ENCODE data around the gene CYREN. TPM values are rescaled to one million over a fixed set of nuclear protein-coding genes. Genes with fewer than 3 reads are reported as not detected.

Gene CYREN
- total RNA-seq, 1 donor from 2014 or later = 15.0 TPM

DNA sequence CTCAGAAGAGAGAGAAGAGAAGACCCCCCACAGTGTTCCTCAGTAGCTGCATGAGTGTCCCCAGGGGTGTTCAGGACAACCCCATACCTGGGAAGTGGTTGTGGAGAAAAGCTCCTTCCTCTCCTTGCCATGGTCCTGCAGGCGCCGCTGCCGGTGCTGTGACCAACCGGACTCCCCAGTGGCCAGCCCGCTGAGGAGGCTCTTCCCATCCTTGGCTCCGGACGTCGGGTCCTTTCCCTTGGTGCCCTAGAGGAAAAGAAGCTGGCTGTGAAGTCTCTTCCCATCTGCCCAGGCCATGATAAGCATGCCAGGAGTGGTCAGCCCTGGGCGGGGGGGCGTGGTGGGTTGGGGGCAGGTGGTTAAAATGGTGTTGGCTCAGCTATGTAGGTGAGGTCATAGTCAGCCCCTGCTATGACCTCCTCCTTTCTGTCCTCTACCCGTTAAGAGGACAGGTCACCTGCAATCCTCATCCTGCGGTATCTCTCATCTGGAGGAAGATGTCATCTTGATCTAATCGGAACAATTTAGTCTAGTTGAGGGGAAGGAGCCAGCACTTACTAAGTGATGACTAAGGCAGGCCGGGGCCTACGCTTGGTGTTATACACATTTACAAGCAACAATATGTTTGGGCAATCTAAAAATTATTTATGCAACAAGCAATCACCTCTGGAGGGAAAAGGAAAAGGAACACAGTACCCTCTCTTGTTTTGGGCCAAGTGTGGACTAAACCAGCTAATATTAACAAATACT is 27.6 kb upstream of the CYREN start:
- no peak for ATAC-seq
- DNase-seq (ENCODE audit: low spot score) = no peak

DNA sequence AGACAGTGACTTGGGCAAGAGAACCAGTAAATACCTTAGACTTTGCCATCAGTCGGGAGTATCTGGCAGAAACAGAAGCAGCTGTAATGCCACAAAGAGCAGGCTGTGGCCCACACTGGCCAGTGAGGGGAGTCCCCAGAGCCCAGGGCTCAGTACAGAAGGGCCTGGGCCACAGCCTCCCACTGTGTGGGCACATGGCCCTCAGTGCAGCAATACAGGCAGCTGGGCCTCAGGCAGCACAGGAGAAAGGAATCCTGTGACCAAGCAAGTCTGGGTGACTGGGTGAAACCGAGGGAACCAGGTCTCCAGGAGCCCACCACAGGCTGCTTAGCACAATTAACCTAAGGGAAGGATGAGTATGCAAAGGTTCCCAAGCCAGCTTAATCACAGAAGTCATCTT is 26.8 kb upstream of the CYREN start:
- no peak for DNase-seq (ENCODE audit: low spot score)
- no peak for ATAC-seq

- ATAC-seq = no peak
- no peak for DNase-seq (ENCODE audit: low spot score)
Measured at GRCh38 chr7:135195968-135196629, 25.6 kb upstream of the CYREN start.

DNA sequence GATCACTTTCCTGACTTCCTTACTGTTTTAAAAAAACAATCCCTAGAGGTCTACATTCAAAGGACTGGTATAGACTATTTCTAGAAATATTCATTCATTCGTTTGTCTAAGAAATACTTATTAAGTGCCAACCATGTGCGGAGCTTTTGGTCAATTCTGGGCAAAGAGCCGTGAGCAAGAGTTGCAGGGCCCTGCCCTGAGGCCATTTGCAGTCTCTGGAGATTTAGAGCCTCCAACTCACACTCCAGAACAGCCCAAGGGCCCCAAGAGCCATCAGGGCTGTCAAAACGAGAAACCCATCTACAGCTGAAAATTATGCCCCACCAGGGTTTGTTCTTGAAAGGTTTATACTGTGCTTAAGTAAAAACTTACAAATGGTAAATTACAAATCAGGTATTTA is 24.6 kb upstream of the CYREN start:
- ATAC-seq (no peak), DNase-seq (ENCODE audit: low spot score) (no peak)

DNA sequence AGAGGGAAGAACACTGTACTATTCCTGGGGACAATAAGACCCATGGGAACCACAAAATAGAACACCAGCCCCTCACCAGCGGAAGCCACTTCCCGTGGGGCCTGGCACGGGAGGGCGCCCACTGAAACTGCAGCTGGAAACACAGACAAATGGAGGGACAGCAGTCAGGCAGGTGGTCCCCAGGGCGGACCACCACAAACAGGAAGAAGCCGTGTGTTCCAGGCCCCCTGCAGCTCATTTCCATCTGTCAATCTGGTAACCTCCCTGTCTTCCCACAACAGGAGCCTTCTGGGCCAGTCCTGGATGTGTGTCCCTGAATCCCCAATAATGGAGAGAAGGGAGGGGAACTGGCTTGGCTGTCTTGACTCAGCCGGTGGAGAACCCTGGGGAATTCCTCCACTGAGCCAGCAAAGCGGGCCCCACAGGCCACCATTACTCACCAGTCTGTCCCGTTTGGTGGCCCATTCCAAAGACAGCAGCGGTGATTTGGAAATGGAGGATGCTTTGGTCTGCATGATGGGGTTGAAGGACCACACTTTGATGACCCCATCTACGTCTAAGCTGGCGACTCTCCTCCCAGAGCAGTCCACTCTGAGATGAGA is 24.1 kb upstream of the CYREN start:
- DNase-seq (ENCODE audit: low spot score) = no peak
- no peak for ATAC-seq

- no peak for DNase-seq (ENCODE audit: low spot score)
- no peak for ATAC-seq
Measured at GRCh38 chr7:135193615-135194081, 23.1 kb upstream of the CYREN start.

DNA sequence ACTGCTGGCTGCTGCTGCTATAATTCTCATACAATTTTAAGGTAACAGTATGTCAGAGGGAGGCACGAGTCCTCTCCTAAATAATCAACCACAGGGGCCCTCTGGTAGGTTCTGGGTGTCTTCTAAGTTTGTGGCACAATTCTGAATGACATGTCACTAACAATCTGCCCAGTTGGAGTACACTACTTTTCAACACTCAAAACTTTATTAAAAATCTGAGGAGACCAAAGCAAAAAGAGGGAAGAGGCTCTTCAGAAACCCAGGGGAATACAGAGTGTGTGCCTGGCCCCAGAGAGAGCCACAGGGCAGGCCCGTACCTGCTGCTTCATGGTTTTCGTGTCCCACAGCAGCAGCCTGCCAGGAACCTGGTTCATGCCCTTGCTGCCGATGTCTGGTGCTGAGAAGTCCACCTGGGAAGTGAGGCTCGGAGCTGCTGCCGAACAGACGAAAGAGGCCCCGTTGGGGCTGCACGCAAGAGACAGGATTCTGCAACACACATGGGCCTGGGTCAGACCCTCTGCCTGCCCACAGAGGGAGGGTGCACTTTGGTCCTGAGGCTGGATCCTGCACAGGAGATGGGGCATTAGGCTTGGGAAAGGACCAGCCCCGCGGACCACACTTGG is 22.5 kb upstream of the CYREN start:
- no peak for ATAC-seq
- DNase-seq (ENCODE audit: low spot score) = no peak

DNA sequence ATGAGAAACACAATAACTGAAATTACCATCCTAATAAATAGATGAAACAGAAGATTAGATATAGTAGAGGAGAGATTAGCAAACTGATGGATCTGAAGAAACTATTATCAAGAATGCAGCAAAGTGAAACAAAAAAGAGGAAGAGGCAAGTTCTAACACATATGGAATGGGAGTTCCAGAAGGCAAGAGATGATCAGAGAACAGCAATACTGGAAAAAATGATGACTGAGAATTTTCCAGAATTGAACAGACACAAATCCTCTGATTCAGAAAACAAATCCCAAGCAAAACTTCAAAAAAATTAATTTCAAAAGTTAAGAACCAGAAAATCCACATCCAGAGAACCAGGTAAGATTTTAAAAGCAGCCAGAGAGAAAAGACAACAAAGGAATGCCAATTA is 20.2 kb upstream of the CYREN start:
- ATAC-seq (no peak), DNase-seq (ENCODE audit: low spot score) (no peak)

DNA sequence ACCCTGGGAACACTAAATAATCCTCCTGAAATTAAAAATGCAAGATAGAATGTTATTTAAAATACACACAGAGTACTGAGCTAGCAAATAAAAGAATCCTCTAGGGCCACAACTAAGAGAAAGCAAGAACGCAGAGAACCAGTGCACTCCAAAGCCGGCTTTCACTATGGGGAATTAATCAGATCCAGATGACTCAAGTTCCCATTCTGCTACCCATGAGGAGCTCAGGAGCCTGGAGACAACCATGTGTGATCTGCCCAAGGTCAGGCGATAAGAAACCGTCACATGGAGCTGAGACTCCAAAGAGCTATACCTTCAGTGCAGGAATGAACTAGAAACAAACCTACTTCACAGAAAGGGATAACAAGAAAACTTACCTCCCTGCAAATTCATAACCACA is 19.5 kb upstream of the CYREN start:
- ATAC-seq (no peak), DNase-seq (ENCODE audit: low spot score) (no peak)

DNA sequence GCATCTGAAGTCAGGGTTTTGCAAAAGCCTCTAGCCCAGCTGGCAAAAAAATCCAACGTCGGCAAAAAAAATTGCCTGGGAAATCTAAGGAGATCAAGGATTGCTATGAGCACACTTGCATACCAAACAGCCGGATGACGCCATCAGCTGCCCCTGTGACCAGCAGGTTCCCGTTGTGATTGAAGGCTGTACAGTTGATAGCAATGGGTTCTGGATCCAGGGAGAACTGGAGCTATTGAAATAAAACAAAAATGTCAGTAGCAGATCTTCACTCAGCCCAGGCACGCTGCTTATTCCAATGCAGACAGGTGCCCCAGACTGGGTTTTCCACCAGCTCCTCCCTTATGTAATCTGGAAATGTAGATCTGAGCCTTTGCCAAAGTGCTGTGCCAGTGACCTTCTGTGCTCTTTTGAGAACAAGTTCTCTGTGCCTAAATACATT is 18.7 kb upstream of the CYREN start:
- peak; percentile 70 for DNase-seq (ENCODE audit: low spot score)
- ATAC-seq = peak; percentile 92

DNA sequence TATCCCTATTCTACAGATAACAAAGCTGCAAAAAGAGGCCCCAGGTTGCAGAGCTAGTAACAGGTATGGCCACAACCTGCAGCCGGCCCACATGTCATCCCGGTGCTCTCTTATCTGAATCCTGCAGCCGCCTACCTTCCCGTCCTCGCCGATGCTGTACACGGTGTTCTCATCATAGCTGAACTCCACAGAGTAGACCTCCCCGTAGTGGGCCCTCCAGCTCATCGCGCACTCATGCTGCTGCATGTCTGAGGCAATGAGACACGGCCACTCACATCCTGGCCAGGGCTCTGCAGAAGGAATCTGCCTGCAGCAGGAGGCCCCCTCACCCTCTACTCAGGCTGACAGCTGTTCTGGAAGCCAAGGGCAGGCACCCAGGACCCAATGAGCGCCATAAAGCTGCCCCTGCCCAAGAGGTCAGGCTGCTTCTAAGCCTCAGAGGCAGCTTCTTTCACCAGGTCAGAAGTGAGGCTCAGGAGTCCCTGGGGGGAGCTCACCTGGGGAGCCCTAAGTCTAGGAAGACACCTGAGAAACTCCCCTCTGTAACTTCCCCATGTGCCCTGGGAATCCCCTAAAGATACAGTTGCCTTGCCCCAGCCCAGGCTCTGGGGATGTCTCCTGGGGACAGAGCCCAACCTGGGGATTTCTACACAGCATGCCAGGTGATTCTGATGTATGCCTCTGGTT is 17.9 kb upstream of the CYREN start:
- DNase-seq (ENCODE audit: low spot score) (peak; percentile 40), ATAC-seq (no peak)

DNA sequence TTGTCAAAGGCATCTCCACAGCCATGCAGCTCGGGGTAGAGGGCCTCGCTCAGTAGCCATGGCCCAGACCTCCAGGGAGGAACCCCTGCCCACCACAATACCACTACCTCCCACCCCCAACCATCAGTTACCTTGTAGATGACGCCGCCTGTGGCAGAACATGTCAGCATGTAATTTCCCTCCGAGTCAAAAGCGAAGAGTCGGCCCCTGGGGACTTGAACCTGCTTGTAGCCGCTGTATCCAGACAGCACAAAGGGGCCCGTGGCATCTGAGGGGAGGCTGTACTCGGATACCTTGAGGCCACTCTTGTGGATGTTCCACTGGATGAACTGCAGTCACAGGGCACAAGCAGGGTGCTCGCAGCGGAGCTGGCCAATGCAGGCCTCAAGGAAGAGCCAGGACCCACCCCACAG is 16.3 kb upstream of the CYREN start:
- ATAC-seq (no peak), DNase-seq (ENCODE audit: low spot score) (no peak)

GRCh38 chr7:135186261-135186540 is 15.7 kb upstream of the CYREN start:
- no peak for DNase-seq (ENCODE audit: low spot score)
- no peak for ATAC-seq

- DNase-seq (ENCODE audit: low spot score) (no peak), ATAC-seq (no peak)
Measured at GRCh38 chr7:135185471-135186260, 15.2 kb upstream of the CYREN start.

GRCh38 chr7:135184254-135184841 is 13.8 kb upstream of the CYREN start:
- ATAC-seq = no peak
- no peak for DNase-seq (ENCODE audit: low spot score)

- no peak for ATAC-seq
- no peak for DNase-seq (ENCODE audit: low spot score)
Measured at GRCh38 chr7:135183478-135183877, 13.0 kb upstream of the CYREN start.

DNA sequence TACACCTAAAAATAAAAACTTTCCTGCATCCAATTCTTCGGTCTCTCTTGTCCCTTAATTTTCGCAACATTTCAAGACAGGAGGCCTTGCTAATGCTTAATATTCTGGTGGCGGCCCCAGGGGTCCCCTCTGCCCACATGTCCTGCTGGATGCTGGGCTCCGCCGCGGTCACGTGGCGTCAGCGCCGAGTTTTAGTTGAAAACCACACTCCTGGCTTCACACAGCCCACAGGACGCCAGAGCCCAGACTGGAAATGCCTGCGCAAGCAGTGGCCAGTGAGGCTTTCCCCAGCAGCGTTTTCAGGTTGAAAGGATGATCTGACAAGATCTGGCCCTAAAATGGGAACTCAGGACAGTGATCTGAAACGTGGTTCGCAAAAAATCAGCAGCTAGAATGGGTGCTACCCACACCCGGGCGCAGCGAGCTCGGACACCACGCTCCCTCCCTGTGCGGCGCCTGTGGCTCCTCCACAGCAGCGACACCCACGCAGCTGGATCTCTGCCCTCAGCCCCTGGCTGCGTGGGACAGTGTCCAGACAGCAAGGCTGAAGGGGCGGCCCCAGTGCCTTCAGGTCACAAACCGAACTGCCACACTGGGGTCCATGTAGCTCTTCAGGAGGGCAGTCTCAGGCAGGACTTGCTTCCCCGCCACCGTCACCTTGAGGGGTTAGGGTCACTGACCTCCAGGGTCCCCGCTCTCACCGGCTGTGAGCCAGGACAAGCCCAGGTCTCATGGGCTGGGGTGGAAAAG is 11.6 kb upstream of the CYREN start:
- DNase-seq (ENCODE audit: low spot score) = no peak
- no peak for ATAC-seq

GRCh38 chr7:135181261-135181928 is 10.9 kb upstream of the CYREN start:
- DNase-seq (ENCODE audit: low spot score) (no peak), ATAC-seq (no peak)

DNA sequence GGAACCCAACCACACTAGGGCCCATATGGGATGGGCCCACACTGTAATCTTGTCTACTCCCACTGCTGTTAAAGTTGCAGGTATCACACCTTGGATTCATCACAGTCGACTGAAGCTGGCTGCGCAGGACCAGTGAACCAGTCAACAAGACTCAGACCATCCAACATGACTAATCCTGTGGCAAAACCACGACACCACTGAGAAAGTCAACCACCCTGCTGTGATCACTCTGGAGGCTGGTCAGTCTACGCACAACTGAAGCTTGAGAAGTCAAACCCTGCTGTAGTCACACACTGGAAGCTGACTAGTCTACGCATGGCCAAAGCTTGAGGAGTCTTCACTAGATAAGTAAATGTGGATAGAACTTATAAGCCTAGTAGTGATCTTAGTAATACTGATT is 9.6 kb upstream of the CYREN start:
- DNase-seq (ENCODE audit: low spot score) (no peak), ATAC-seq (no peak)
